ENCODE measurements around the gene PLEKHG7. TPM values are rescaled to one million over a fixed set of nuclear protein-coding genes. Genes with fewer than 3 reads are reported as not detected.

The PLEKHG7 gene
- total and polyA plus RNA-seq, 9 of the 15 experiments (the other 6 are each of a cell fraction or from before 2014, with no cell fraction given), result 0.03 TPM; not detected in 8

DNA sequence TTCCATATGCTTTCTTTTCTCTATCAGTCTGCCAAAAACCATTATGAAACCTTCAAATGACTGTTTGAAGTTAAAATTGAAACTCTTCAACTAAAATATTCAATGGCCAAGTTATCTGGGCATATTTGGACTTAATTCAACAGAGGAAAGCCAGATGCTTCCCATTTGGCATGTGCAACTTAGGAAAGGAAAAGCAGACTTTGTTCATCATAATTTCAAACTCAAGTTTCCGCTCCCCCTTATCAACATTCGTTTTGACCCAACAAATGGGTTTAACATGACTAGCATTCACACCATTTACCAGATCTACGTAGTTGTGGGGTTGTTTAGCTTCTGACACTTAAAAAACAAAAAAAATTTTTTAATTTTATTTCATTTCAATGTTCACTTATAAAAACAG, 75.7 kb downstream of the PLEKHG7 start:
- no peak for TF ChIP-seq GABPB2 (CRISPR knock-in tag; conservative IDR thresholded peaks at IDR 0.05)
- TF ChIP-seq SMAD2 (IDR thresholded peaks at IDR 0.05; ENCODE audit: low read depth, low read length), result no peak
- TF ChIP-seq, protein P1, sequence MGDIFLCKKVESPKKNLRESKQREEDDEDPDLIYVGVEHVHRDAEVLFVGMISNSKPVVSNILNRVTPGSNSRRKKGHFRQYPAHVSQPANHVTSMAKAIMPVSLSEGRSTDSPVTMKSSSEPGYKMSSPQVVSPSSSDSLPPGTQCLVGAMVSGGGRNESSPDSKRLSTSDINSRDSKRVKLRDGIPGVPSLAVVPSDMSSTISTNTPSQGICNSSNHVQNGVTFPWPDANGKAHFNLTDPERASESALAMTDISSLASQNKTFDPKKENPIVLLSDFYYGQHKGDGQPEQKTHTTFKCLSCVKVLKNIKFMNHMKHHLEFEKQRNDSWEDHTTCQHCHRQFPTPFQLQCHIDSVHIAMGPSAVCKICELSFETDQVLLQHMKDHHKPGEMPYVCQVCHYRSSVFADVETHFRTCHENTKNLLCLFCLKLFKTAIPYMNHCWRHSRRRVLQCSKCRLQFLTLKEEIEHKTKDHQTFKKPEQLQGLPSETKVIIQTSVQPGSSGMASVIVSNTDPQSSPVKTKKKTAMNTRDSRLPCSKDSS (IDR thresholded peaks at IDR 0.05; ENCODE audit: low read depth, partially characterized antibody), result no peak
- no peak for TF ChIP-seq HNRNPK (IDR thresholded peaks at IDR 0.05; ENCODE audit: low read depth, low read length, poor library complexity, severe bottlenecking)
- TF ChIP-seq, protein P2, sequence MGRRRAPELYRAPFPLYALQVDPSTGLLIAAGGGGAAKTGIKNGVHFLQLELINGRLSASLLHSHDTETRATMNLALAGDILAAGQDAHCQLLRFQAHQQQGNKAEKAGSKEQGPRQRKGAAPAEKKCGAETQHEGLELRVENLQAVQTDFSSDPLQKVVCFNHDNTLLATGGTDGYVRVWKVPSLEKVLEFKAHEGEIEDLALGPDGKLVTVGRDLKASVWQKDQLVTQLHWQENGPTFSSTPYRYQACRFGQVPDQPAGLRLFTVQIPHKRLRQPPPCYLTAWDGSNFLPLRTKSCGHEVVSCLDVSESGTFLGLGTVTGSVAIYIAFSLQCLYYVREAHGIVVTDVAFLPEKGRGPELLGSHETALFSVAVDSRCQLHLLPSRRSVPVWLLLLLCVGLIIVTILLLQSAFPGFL (CRISPR knock-in tag; IDR thresholded peaks at IDR 0.05), result no peak
- TF ChIP-seq STAG1 (CRISPR knock-in tag; IDR thresholded peaks at IDR 0.05; ENCODE audit: borderline replicate concordance), result no peak
- TF ChIP-seq ZNF277 (CRISPR knock-in tag; IDR thresholded peaks at IDR 0.05; ENCODE audit: borderline replicate concordance), result no peak
- no peak for DNase-seq (ENCODE audit: extremely low read depth in 1 of 4, low spot score in 3 of 4)
- WGBS (ENCODE audit: insufficient coverage, low coverage, missing lambda C conversion rate), result 89% methylated on average over 3 of the region's 3 CpGs
- ATAC-seq, result no peak
- intact Hi-C loops (cut with micrococcal nuclease), result no loop called here
- BruUV-seq (replicated peaks), result no TSS peak
- H4K20me1 ChIP-seq (replicated peaks; ENCODE audit: control insufficient read depth, insufficient read depth, low read length), result no peaks in the 10 kb centered on the region
- H3K36me3 ChIP-seq (ENCODE audit: control insufficient read depth, insufficient read depth, low read length), result peaks cover 58% of the 10 kb centered on the region; the same call in 2 of the 3 replicates
- no peaks in the 10 kb centered on the region for H3K79me2 ChIP-seq (ENCODE audit: control insufficient read depth, insufficient read depth, low read length)
- no peak overlapping the region for H3K4me3 ChIP-seq
- no peaks in the 10 kb centered on the region for H3K9me1 ChIP-seq (ENCODE audit: control insufficient read depth, insufficient read depth, low read length)
- H3K4me1 ChIP-seq (replicated peaks in 1 of 2; ENCODE audit: control insufficient read depth in 2 of 2, insufficient read depth in 2 of 2, low read length in 2 of 2), result no peaks in the 10 kb centered on the region
- ChIA-PET CTCF (ENCODE audit: low intra/inter-chr PET ratio) (no interaction called here), POLR2A (interaction anchor here (1.4 kb wide), 1 partner anchor 10 kb away, joined by 3 read pairs; no protein-coding TSS in a partner anchor)
- H3K4me2 ChIP-seq (ENCODE audit: insufficient read depth, low read length), result no peak overlapping the region
- no peak overlapping the region for H3K27ac ChIP-seq (ENCODE audit: extremely low read depth, low read depth, low read length)
- H3K27me3 ChIP-seq (ENCODE audit: control insufficient read depth in 2 of 2, insufficient read depth in 2 of 2, low read length in 2 of 2), result no peaks in the 10 kb centered on the region
- no peaks in the 10 kb centered on the region for H3K9me3 ChIP-seq (replicated peaks; ENCODE audit: control insufficient read depth, insufficient read depth, low read depth, low read length)
- H3K9ac ChIP-seq (ENCODE audit: insufficient read depth in 1 of 2, low read depth in 2 of 2, low read length in 2 of 2), result no peak overlapping the region
- in situ Hi-C loops (cut with MboI), result loop anchor here (25.0 kb wide), 2 partner anchors 634 to 1334 kb away; no protein-coding TSS in a partner anchor
- FAIRE-seq, result no peak
- no peak overlapping the region for H2AFZ ChIP-seq (ENCODE audit: low read depth, low read length)
